Esophagus muscularis mucosa (tissue), 4 donors: ENCODE results near the gene ZNF775. TPM values are rescaled to one million over a fixed set of nuclear protein-coding genes. Genes with fewer than 3 reads are reported as not detected.

Experiments used
- DNase-seq: peaks from one replicate; pipeline ENCODE4 v3.0.0-alpha.2; 2017; ENCODE audit errors: extremely low spot score
- H3K27ac ChIP-seq, 4 donors: fragments of 200-600 bp; sonication (generic); replicated peaks in 1 of 4; 1 replicate in 3 of 4; 2 replicates in 1 of 4; pipeline ENCODE4 v1.5.1; 2016 to 2019; ENCODE audit warnings: mild to moderate bottlenecking in 1 of 4
- H3K27me3 ChIP-seq, 4 donors: fragments of 200-600 bp; sonication (generic); one replicate each; pipeline versions ENCODE4 v1.5.1 to v1.6.0; 2016 to 2019
- H3K36me3 ChIP-seq, 4 donors: fragments of 200-600 bp; sonication (generic); one replicate each; pipeline ENCODE4 v1.5.1; 2016 to 2019
- H3K4me1 ChIP-seq, 4 donors: fragments of 200-600 bp; sonication (generic); one replicate each; pipeline ENCODE4 v1.5.1; 2016 to 2019
- H3K4me3 ChIP-seq, 4 donors: fragments of 200-600 bp; sonication (generic); 1 replicate in 2 of 4; 2 replicates in 2 of 4; pipeline ENCODE4 v1.5.1; 2016 to 2019; ENCODE audit warnings: mild to moderate bottlenecking in 4 of 4, moderate library complexity in 1 of 4
- H3K9me3 ChIP-seq, 4 donors: fragments of 200-600 bp; sonication (generic); 1 replicate in 3 of 4; 2 replicates in 1 of 4; pipeline ENCODE4 v1.5.1; 2016 to 2019
- EP300 ChIP-seq: sonication (generic); formaldehyde crosslinking; IDR thresholded peaks from one replicate; pipeline ENCODE4 v1.6.1; 2017; ENCODE audit warnings: antibody characterized with exemption
- POLR2A ChIP-seq: fragments of 450-650 bp; IDR thresholded peaks from one replicate; pipeline ENCODE4 v1.6.1; 2017; ENCODE audit warnings: antibody characterized with exemption, moderate library complexity, mild to moderate bottlenecking, low read depth
- POLR2AphosphoS5 ChIP-seq, 2 donors: sonication (generic); formaldehyde crosslinking; IDR thresholded peaks; one replicate each; pipeline ENCODE4 v1.6.1; 2017; ENCODE audit warnings: antibody characterized with exemption in 2 of 2
- WGBS: methylation state at CpG from one replicate; pipeline ENCODE4 v1.1.5; 2018; 5-methylcytosine and 5-hydroxymethylcytosine counted together
- intact Hi-C: fragments of 100-400 bp; cut with DNase I; formaldehyde crosslinking; loops from one replicate; pipeline ENCODE4 v1.15.1; 2023
- total RNA-seq, 4 donors: library from RNA; depleted of rRNA; stranded (reverse); fragments of >200 nt; gene quantifications; one replicate each; pipeline versions ENCODE4 v1.1.0 to v1.2.1, GENCODE V29; 2016
- TF ChIP-seq, protein P1 (sequence below), 3 experiments: fragments of 200-600 bp in 2 of 3; fragments of 450-650 bp in 1 of 3; sonication (generic) in 2 of 3; IDR thresholded peaks; one replicate each; pipeline ENCODE4 v1.5.1; 2017 to 2019; ENCODE audit warnings: antibody characterized with exemption in 3 of 3, mild to moderate bottlenecking in 2 of 3, moderate library complexity in 1 of 3

ZNF775 gene
- total RNA-seq, 4 donors from 2014 or later: 6.6 to 19.8 (median 15.0) TPM

DNA sequence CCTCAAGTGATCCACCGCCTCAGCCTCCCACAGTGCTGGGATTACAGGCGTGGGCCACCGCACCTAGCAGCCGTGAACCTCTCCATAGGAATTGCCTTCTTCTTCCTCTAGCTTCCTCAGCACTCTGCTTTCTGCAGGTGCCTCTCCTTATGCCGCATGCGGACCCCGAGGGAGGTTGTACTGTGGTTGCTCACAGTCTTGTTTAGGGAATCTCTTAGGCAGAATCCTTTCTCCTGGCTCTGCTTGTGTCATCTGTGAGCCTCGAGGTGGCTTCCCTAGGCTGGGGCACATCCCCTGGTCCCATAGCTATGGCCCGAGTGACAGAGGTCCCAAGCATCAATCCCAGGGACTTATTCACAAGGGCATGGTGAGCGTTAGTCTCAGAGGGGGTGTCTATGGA, 38.1 kb downstream of the ZNF775 start:
- Histone ChIP-seq H3K4me1 (peaks cover 0 to 8% (median 6%) of the 10 kb centered on the region in 4 donors), H3K36me3 (peaks cover 0 to 5% (median 0%) of the 10 kb centered on the region in 4 donors), H3K27ac (no peak overlapping the region), H3K27me3 (no peaks in the 10 kb centered on the region), H3K4me3 (no peak overlapping the region), H3K9me3 (no peaks in the 10 kb centered on the region)
- 95% methylated on average over 10 of the region's 10 CpGs for WGBS
- no peak for DNase-seq
- intact Hi-C loops: no loop called here
- TF ChIP-seq POLR2AphosphoS5 (IDR thresholded peaks at IDR 0.05) (no peak), EP300 (no peak), POLR2A (no peak)
- TF ChIP-seq, protein P1, sequence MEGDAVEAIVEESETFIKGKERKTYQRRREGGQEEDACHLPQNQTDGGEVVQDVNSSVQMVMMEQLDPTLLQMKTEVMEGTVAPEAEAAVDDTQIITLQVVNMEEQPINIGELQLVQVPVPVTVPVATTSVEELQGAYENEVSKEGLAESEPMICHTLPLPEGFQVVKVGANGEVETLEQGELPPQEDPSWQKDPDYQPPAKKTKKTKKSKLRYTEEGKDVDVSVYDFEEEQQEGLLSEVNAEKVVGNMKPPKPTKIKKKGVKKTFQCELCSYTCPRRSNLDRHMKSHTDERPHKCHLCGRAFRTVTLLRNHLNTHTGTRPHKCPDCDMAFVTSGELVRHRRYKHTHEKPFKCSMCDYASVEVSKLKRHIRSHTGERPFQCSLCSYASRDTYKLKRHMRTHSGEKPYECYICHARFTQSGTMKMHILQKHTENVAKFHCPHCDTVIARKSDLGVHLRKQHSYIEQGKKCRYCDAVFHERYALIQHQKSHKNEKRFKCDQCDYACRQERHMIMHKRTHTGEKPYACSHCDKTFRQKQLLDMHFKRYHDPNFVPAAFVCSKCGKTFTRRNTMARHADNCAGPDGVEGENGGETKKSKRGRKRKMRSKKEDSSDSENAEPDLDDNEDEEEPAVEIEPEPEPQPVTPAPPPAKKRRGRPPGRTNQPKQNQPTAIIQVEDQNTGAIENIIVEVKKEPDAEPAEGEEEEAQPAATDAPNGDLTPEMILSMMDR (IDR thresholded peaks at IDR 0.05): no peak

DNA sequence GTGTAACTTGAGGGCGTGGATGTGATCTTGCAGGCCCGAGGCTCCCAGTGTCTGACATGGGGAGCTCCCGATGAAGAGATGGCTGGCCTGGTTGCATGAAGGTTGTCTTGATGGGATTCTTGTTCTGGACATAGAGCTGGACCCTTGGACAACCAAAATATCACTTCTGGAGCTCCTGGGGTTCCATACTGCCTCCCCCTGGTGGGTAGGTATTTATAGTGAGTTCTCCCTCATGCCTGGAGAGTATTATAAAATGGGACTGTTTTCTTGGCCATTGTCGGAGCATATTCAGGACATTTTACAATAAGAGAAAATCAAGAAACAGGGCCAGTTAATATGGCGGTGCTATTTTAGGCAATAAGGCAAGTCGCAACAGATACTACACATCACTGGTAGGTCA, 38.7 kb downstream of the ZNF775 start:
- TF ChIP-seq, protein P1 (IDR thresholded peaks at IDR 0.05): no peak
- no peak for TF ChIP-seq POLR2A
- TF ChIP-seq EP300: no peak
- no peak for TF ChIP-seq POLR2AphosphoS5 (IDR thresholded peaks at IDR 0.05)
- intact Hi-C loops: no loop called here
- no peak overlapping the region for H3K27ac ChIP-seq
- no peak for DNase-seq
- H3K4me1 ChIP-seq: peaks cover 0 to 8% (median 6%) of the 10 kb centered on the region in 4 donors
- H3K4me3 ChIP-seq: no peak overlapping the region
- no peaks in the 10 kb centered on the region for H3K36me3 ChIP-seq
- 95% methylated on average over 6 of the region's 6 CpGs for WGBS
- no peaks in the 10 kb centered on the region for H3K27me3 ChIP-seq
- H3K9me3 ChIP-seq: no peaks in the 10 kb centered on the region

DNA sequence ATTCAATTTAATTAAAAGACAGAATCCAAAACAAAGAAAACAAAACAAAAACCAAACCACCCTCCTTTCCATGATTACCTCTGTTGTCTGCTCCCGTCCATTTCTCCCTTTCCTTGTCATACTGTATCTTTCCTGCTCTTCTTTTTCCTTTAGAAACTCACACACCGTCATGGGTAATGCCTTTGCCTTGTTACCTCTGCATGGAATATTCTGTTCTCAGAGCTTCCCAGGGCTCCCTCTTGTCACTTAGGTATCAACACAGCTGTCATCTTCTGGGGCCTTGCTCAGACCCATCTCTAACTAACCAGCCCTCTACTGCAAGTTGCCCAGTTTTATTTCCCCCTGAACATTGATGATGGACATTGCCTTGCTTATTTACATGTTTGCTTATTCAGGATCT, 41.1 kb downstream of the ZNF775 start:
- Histone ChIP-seq H3K4me3 (no peak overlapping the region), H3K9me3 (no peaks in the 10 kb centered on the region), H3K27me3 (no peaks in the 10 kb centered on the region), H3K4me1 (peaks cover 0 to 8% (median 6%) of the 10 kb centered on the region in 4 donors), H3K27ac (no peak overlapping the region), H3K36me3 (no peaks in the 10 kb centered on the region)
- intact Hi-C loops: loop anchor here (10.0 kb wide), 1 partner anchor 135 kb away; no protein-coding TSS in a partner anchor
- TF ChIP-seq, protein P1 (IDR thresholded peaks at IDR 0.05): no peak
- no peak for TF ChIP-seq POLR2A
- no peak for TF ChIP-seq POLR2AphosphoS5 (IDR thresholded peaks at IDR 0.05)
- TF ChIP-seq EP300: no peak
- no peak for DNase-seq
- WGBS: 80% methylated on average over 2 of the region's 2 CpGs

DNA sequence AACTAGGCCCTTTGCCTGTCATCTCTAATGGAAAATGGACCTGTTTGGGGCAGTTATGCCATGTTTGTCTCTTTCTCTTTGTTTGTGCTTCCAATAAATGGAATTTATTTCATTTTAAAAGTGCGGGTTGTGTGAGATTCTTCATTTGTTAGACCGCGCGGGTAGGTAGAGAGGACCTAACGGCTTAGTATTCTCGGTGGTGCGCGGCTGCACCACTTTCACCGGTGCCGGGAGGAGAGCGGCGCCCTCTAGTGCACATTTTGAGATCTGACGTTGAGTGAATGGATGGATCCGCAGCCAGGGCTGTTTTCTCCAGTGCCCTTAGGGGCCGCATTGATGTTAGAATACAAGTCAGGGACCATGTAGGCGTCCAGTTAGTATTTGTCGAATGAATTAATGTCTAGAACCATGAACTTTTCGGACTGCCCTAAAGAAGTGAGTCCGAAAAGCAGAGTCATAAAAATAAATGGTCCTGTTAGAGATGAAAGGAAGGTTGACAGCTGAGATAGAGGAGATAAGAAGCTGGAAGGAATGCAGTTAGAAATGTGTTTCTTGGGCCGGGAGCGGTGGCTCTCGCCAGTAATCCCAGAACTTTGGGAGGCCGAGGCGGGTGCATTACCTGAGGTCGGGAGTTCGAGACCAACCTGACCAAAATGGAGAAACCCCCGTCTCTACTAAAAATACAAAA, 42.0 kb downstream of the ZNF775 start:
- Histone ChIP-seq H3K4me1 (peaks cover 0 to 8% (median 6%) of the 10 kb centered on the region in 4 donors), H3K4me3 (no peak overlapping the region), H3K36me3 (no peaks in the 10 kb centered on the region), H3K9me3 (no peaks in the 10 kb centered on the region), H3K27me3 (no peaks in the 10 kb centered on the region), H3K27ac (no peak overlapping the region)
- intact Hi-C loops: loop anchor here (10.0 kb wide), 1 partner anchor 136 kb away; no protein-coding TSS in a partner anchor
- DNase-seq: no peak
- TF ChIP-seq, protein P1 (IDR thresholded peaks at IDR 0.05): peak; percentile 85 to 92 (median 86)
- TF ChIP-seq POLR2AphosphoS5 (IDR thresholded peaks at IDR 0.05) (peak; percentile 5 to 60), EP300 (no peak)
- WGBS: 17% methylated on average over 27 of the region's 27 CpGs
